Panc1 (cell line): ENCODE results near the gene GJB3. TPM values are rescaled to one million over a fixed set of nuclear protein-coding genes. Genes with fewer than 3 reads are reported as not detected.
"Not testable (repeated sequence)": the region's sequence is repeated elsewhere in the genome, so short reads cannot be mapped to it uniquely, and the experiment has no call there.

ENCODE experiments used
- ATAC-seq: fragments of 200-7000 bp; cut with Tn5 transposase; 2 replicates; pipeline ENCODE4 v1.9.1; 2020; ENCODE audit warnings: mild to moderate bottlenecking, moderate library complexity
- BruUV-seq: library from RNA; stranded (reverse); fragments of 400-500 nt; replicated peaks from 2 replicates; lab custom pipeline; 2021; lab: Mats Ljungman, UMichigan
- CTCF ChIA-PET: fragments of 300-600 bp; sonication (Branson Sonifier 250); formaldehyde crosslinking; loops from one replicate; lab custom pipeline; 2022; ENCODE audit warnings: antibody characterized with exemption; lab: Charles Lee
- POLR2A ChIA-PET: fragments of 300-600 bp; sonication (Branson Sonifier 250); formaldehyde crosslinking; loops from one replicate; lab custom pipeline; 2022; ENCODE audit warnings: antibody characterized with exemption; lab: Charles Lee
- DNase-seq: peaks from one replicate; pipeline ENCODE4 v3.0.0-alpha.2; 2010; ENCODE audit warnings: low read depth, low spot score
- H3K27ac ChIP-seq: 2 replicates; pipeline ENCODE4 v1.5.1; 2011; ENCODE audit warnings: mild to moderate bottlenecking, low read length, inconsistent platforms
- H3K27me3 ChIP-seq: fragments of 200-500 bp; sonication (Bioruptor generic); 2 replicates; pipeline ENCODE4 v1.6.0; 2014; ENCODE audit warnings: low read length, inconsistent platforms; ENCODE audit not compliant: control insufficient read depth, insufficient read depth
- H3K36me3 ChIP-seq: fragments of 200-500 bp; sonication (Bioruptor generic); 2 replicates; pipeline ENCODE4 v1.5.1; 2014; ENCODE audit warnings: inconsistent platforms, mild to moderate bottlenecking, low read length, moderate library complexity; ENCODE audit not compliant: control insufficient read depth, insufficient read depth
- H3K4me1 ChIP-seq: 2 replicates; pipeline ENCODE4 v1.5.1; 2011; ENCODE audit warnings: inconsistent platforms, mild to moderate bottlenecking, low read length, moderate library complexity; ENCODE audit not compliant: control insufficient read depth, insufficient read depth
- H3K4me3 ChIP-seq, 2 experiments: 2 replicates each; pipeline ENCODE4 v1.5.1; 2011 to 2012; ENCODE audit warnings: low read depth in 2 of 2, low read length in 2 of 2, mild to moderate bottlenecking in 2 of 2, inconsistent platforms in 1 of 2, moderate library complexity in 1 of 2
- H3K9me3 ChIP-seq: fragments of 200-500 bp; sonication (Bioruptor generic); 2 replicates; pipeline ENCODE4 v1.5.1; 2014; ENCODE audit warnings: low read depth, mild to moderate bottlenecking, inconsistent platforms, low read length, moderate library complexity; ENCODE audit not compliant: control insufficient read depth, insufficient read depth
- POLR2AphosphoS5 ChIP-seq: IDR thresholded peaks from 2 replicates; pipeline ENCODE4 v1.6.1; 2012; ENCODE audit warnings: mild to moderate bottlenecking, low read depth, low read length, moderate library complexity
- SIN3A ChIP-seq: IDR thresholded peaks from 2 replicates; pipeline ENCODE4 v1.6.1; 2012; ENCODE audit warnings: low read depth, mild to moderate bottlenecking, low read length, moderate library complexity, borderline replicate concordance; ENCODE audit not compliant: insufficient read depth
- TCF7L2 ChIP-seq: IDR thresholded peaks from 2 replicates; pipeline ENCODE4 v1.6.1; 2011; ENCODE audit warnings: mild to moderate bottlenecking, low read depth, low read length, inconsistent platforms
- in situ Hi-C: cut with HindIII; loops from 2 replicates; pipeline ENCODE4 v1.10.0; 2016; ENCODE audit warnings: low sequenced_read_pairs, low pct_unique_long_range_greater_than_20kb
- intact Hi-C: fragments of 100-400 bp; cut with micrococcal nuclease; formaldehyde crosslinking; loops from one replicate; pipeline ENCODE4 v1.10.0; 2022; ENCODE audit not compliant: unreplicated experiment
- total RNA-seq: library from RNA; stranded (reverse); gene quantifications from one replicate; pipeline ENCODE4 v1.2.1, GENCODE V29; 2021; ENCODE audit not compliant: unreplicated experiment
- TF ChIP-seq, protein P1 (sequence below), 2 experiments: IDR thresholded peaks; 2 replicates each; pipeline ENCODE4 v1.6.1; 2011 to 2012; ENCODE audit warnings: low read depth in 2 of 2, control low read depth in 1 of 2, low read length in 1 of 2, mild to moderate bottlenecking in 1 of 2, moderate library complexity in 1 of 2; ENCODE audit not compliant: insufficient read depth in 1 of 2
- TF ChIP-seq, protein P2 (sequence below): fragments of 450-650 bp; IDR thresholded peaks from 2 replicates; pipeline ENCODE4 v1.5.1; 2017; ENCODE audit warnings: mild to moderate bottlenecking

The GJB3 gene
- total RNA-seq, 1 experiment from 2014 or later = 0.15 TPM

DNA sequence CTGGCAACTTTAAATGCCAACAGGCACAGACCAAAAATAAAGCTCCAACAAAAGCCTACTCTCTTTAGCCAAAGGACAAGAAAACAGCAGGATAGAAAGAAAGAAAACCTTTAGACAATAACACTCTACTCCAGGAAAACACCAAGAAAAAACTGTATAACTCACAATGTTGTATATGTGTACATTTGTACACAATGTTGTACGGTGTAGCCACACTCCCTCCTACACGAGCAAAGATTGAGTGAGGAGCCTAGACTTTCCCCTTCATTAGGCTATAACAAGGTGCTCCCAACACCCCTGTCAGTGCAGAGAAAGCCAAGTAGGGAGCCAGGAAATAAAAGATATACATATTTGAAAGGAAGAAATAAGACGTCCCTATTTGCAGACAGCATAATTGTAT is 35.8 kb downstream of the GJB3 start:
- no peak overlapping the region for H3K4me3 ChIP-seq
- TF ChIP-seq, protein P1, sequence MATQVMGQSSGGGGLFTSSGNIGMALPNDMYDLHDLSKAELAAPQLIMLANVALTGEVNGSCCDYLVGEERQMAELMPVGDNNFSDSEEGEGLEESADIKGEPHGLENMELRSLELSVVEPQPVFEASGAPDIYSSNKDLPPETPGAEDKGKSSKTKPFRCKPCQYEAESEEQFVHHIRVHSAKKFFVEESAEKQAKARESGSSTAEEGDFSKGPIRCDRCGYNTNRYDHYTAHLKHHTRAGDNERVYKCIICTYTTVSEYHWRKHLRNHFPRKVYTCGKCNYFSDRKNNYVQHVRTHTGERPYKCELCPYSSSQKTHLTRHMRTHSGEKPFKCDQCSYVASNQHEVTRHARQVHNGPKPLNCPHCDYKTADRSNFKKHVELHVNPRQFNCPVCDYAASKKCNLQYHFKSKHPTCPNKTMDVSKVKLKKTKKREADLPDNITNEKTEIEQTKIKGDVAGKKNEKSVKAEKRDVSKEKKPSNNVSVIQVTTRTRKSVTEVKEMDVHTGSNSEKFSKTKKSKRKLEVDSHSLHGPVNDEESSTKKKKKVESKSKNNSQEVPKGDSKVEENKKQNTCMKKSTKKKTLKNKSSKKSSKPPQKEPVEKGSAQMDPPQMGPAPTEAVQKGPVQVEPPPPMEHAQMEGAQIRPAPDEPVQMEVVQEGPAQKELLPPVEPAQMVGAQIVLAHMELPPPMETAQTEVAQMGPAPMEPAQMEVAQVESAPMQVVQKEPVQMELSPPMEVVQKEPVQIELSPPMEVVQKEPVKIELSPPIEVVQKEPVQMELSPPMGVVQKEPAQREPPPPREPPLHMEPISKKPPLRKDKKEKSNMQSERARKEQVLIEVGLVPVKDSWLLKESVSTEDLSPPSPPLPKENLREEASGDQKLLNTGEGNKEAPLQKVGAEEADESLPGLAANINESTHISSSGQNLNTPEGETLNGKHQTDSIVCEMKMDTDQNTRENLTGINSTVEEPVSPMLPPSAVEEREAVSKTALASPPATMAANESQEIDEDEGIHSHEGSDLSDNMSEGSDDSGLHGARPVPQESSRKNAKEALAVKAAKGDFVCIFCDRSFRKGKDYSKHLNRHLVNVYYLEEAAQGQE (IDR thresholded peaks at IDR 0.05; ENCODE audit: insufficient read depth in 1 of 2, low read depth in 2 of 2, low read length in 1 of 2) = no peak
- TF ChIP-seq TCF7L2 (no peak), SIN3A (no peak), POLR2AphosphoS5 (no peak)
- TF ChIP-seq, protein P2, sequence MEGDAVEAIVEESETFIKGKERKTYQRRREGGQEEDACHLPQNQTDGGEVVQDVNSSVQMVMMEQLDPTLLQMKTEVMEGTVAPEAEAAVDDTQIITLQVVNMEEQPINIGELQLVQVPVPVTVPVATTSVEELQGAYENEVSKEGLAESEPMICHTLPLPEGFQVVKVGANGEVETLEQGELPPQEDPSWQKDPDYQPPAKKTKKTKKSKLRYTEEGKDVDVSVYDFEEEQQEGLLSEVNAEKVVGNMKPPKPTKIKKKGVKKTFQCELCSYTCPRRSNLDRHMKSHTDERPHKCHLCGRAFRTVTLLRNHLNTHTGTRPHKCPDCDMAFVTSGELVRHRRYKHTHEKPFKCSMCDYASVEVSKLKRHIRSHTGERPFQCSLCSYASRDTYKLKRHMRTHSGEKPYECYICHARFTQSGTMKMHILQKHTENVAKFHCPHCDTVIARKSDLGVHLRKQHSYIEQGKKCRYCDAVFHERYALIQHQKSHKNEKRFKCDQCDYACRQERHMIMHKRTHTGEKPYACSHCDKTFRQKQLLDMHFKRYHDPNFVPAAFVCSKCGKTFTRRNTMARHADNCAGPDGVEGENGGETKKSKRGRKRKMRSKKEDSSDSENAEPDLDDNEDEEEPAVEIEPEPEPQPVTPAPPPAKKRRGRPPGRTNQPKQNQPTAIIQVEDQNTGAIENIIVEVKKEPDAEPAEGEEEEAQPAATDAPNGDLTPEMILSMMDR = no peak
- no peaks in the 10 kb centered on the region for H3K36me3 ChIP-seq
- ChIA-PET CTCF (no interaction called here), POLR2A (no interaction called here)
- no peak for ATAC-seq
- no TSS peak for BruUV-seq
- H3K27me3 ChIP-seq = no peaks in the 10 kb centered on the region; the same call in 1 of the 2 replicates
- intact Hi-C loops = no loop called here
- H3K9me3 ChIP-seq = no peaks in the 10 kb centered on the region
- in situ Hi-C loops = no loop called here
- no peak overlapping the region for H3K27ac ChIP-seq
- H3K4me1 ChIP-seq = no peaks in the 10 kb centered on the region
- DNase-seq = no peak

DNA sequence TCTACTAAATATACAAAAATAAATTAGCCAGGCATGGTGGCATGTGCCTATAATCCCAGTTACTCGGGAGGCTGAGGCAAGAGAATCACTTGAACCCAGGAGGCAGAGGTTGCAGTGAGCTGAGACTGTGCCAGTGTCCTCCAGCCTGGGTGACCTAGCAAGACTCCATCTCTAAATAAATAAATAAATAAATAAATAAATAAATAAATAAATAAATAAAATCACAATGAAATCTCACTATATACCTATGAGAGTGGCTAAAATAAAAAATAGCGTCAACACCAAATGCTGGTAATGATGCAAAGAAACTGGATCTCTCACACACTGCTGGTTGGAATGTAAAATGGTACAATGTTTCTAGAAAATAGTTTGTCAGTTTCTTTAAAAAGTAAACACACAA is 37.8 kb downstream of the GJB3 start:
- H3K27me3 ChIP-seq, H3K4me1 ChIP-seq, ATAC-seq, H3K27ac ChIP-seq, BruUV-seq, H3K9me3 ChIP-seq, DNase-seq, H3K4me3 ChIP-seq, intact Hi-C loops, CTCF ChIA-PET, in situ Hi-C loops, H3K36me3 ChIP-seq: not testable (repeated sequence)
- POLR2A ChIA-PET = interaction anchor here (0.6 kb wide), 1 partner anchor 298 kb away, joined by 4 read pairs; no protein-coding TSS in a partner anchor

GRCh38 chr1:34822202-34822601 is 41.2 kb downstream of the GJB3 start:
- CTCF ChIA-PET = no interaction called here
- intact Hi-C loops (no loop called here), in situ Hi-C loops (no loop called here)
- H3K4me1 ChIP-seq = no peaks in the 10 kb centered on the region
- POLR2A ChIA-PET = no interaction called here
- no peaks in the 10 kb centered on the region for H3K36me3 ChIP-seq
- H3K4me3 ChIP-seq = no peak overlapping the region
- ATAC-seq (no peak), DNase-seq (no peak)
- no TSS peak for BruUV-seq
- no peak for TF ChIP-seq POLR2AphosphoS5
- TF ChIP-seq SIN3A = no peak
- TF ChIP-seq, protein P2 = no peak
- TF ChIP-seq, protein P1 (IDR thresholded peaks at IDR 0.05; ENCODE audit: insufficient read depth in 1 of 2, low read depth in 2 of 2, low read length in 1 of 2) = no peak
- TF ChIP-seq TCF7L2 = no peak
- H3K27ac ChIP-seq = no peak overlapping the region
- no peaks in the 10 kb centered on the region for H3K27me3 ChIP-seq
- no peaks in the 10 kb centered on the region for H3K9me3 ChIP-seq
